OCI-LY7 (cell line): Measurements from ENCODE around the gene SPATA31E1. TPM values are rescaled to one million over a fixed set of nuclear protein-coding genes. Genes with fewer than 3 reads are reported as not detected.

ENCODE experiments used
- BruUV-seq: library from RNA; stranded (reverse); fragments of 400-500 nt; replicated peaks from 2 replicates; lab custom pipeline; 2021; lab: Mats Ljungman, UMichigan
- CTCF ChIA-PET: fragments of 300-600 bp; sonication (Branson Sonifier 250); formaldehyde crosslinking; loops from one replicate; lab custom pipeline; 2022; ENCODE audit warnings: antibody characterized with exemption; ENCODE audit not compliant: unreplicated experiment; lab: Charles Lee
- POLR2A ChIA-PET: fragments of 300-600 bp; sonication (Branson Sonifier 250); formaldehyde crosslinking; loops from one replicate; lab custom pipeline; 2022; ENCODE audit warnings: antibody characterized with exemption; lab: Charles Lee
- DNase-seq: peaks from one replicate; pipeline ENCODE4 v3.0.0-alpha.2; 2015; ENCODE audit warnings: low spot score
- H2AFZ ChIP-seq: fragments of 200-600 bp; sonication (generic), shearing (Covaris generic); 2 replicates; pipeline ENCODE4 v1.6.1; 2014; ENCODE audit warnings: mild to moderate bottlenecking, antibody characterized with exemption, low read length, moderate library complexity
- H3K27ac ChIP-seq: fragments of 200-600 bp; sonication (generic); 2 replicates; pipeline ENCODE4 v1.5.1; 2014; ENCODE audit warnings: mixed run types, low read depth, mild to moderate bottlenecking, moderate library complexity, low read length, inconsistent platforms; ENCODE audit not compliant: poor library complexity, severe bottlenecking
- H3K36me3 ChIP-seq: fragments of 200-600 bp; sonication (generic); 2 replicates; pipeline ENCODE4 v1.6.1; 2014; ENCODE audit warnings: mild to moderate bottlenecking, antibody characterized with exemption, low read length, moderate library complexity, mixed read lengths; ENCODE audit not compliant: insufficient read depth
- H3K4me1 ChIP-seq: fragments of 200-600 bp; sonication (generic); 2 replicates; pipeline ENCODE4 v1.5.1; 2014; ENCODE audit warnings: mild to moderate bottlenecking, low read length; ENCODE audit not compliant: insufficient read depth, poor library complexity, severe bottlenecking
- H3K4me2 ChIP-seq: fragments of 200-600 bp; sonication (generic); 2 replicates; pipeline ENCODE4 v1.6.1; 2014; ENCODE audit warnings: mild to moderate bottlenecking, low read length
- H3K4me3 ChIP-seq: fragments of 200-600 bp; sonication (generic); 2 replicates; pipeline ENCODE4 v1.5.1; 2014; ENCODE audit warnings: mild to moderate bottlenecking, low read depth, low read length; ENCODE audit not compliant: poor library complexity, severe bottlenecking
- H3K79me2 ChIP-seq: fragments of 200-600 bp; sonication (generic); 2 replicates; pipeline ENCODE4 v1.6.1; 2016; ENCODE audit warnings: low read depth, mild to moderate bottlenecking, low read length, moderate library complexity, mixed read lengths; ENCODE audit not compliant: insufficient read depth
- H3K9me2 ChIP-seq: fragments of 200-600 bp; sonication (generic); 2 replicates; pipeline ENCODE4 v1.6.1; 2016; ENCODE audit warnings: mild to moderate bottlenecking, low read length, mixed read lengths; ENCODE audit not compliant: insufficient read depth
- H3K9me3 ChIP-seq: fragments of 200-600 bp; sonication (generic); 2 replicates; pipeline ENCODE4 v1.6.1; 2014; ENCODE audit warnings: mild to moderate bottlenecking, mixed run types, low read length, mixed read lengths
- H4K20me1 ChIP-seq: fragments of 200-600 bp; sonication (generic); 2 replicates; pipeline ENCODE4 v1.6.1; 2014; ENCODE audit warnings: mild to moderate bottlenecking, antibody characterized with exemption, low read length, moderate library complexity, mixed read lengths; ENCODE audit not compliant: insufficient read depth
- CTCF ChIP-seq: fragments of 200-600 bp; sonication (generic); conservative IDR thresholded peaks from 2 replicates; pipeline ENCODE4 v1.5.1; 2014; ENCODE audit warnings: mild to moderate bottlenecking, antibody characterized with exemption, low read length, moderate library complexity, mixed read lengths
- EZH2phosphoT487 ChIP-seq: fragments of 200-600 bp; sonication (generic); IDR thresholded peaks from 2 replicates; pipeline ENCODE4 v1.6.1; 2018; ENCODE audit warnings: low read depth, borderline replicate concordance, mild to moderate bottlenecking, mixed run types, antibody characterized with exemption, low read length, moderate library complexity, mixed read lengths
- intact Hi-C: fragments of 100-400 bp; cut with micrococcal nuclease; formaldehyde crosslinking; loops from one replicate; pipeline ENCODE4 v1.10.0; 2022; ENCODE audit not compliant: unreplicated experiment
- total RNA-seq, 2 experiments: library from RNA; depleted of rRNA in 1 of 2; stranded (reverse); fragments of >200 nt in 1 of 2; shearing (Covaris generic) in 1 of 2; gene quantifications; 2 replicates each; pipeline ENCODE4 v1.2.3, GENCODE V29; 2014 to 2022

Gene SPATA31E1
- total RNA-seq, 2 experiments from 2014 or later, result not detected

- no peaks in the 10 kb centered on the region for H4K20me1 ChIP-seq
- intact Hi-C loops, result no loop called here
- CTCF ChIA-PET, result no interaction called here
Observed at GRCh38 chr9:87875831-87876545, 6.7 kb upstream of the SPATA31E1 start.

GRCh38 chr9:87876708-87877107 lies 6.0 kb upstream of the SPATA31E1 start:
- H3K79me2 ChIP-seq, result no peaks in the 10 kb centered on the region
- H2AFZ ChIP-seq, result no peak overlapping the region
- H4K20me1 ChIP-seq, result no peaks in the 10 kb centered on the region
- H3K9me2 ChIP-seq, result no peaks in the 10 kb centered on the region
- CTCF ChIA-PET, result no interaction called here
- no peaks in the 10 kb centered on the region for H3K4me1 ChIP-seq
- no peak for DNase-seq
- POLR2A ChIA-PET, result no interaction called here
- intact Hi-C loops, result no loop called here
- no peak overlapping the region for H3K27ac ChIP-seq
- TF ChIP-seq EZH2phosphoT487, result no peak
- TF ChIP-seq CTCF, result no peak
- H3K4me3 ChIP-seq, result no peak overlapping the region
- no peaks in the 10 kb centered on the region for H3K9me3 ChIP-seq
- BruUV-seq, result no TSS peak
- no peaks in the 10 kb centered on the region for H3K36me3 ChIP-seq
- no peak overlapping the region for H3K4me2 ChIP-seq

More at GRCh38 chr9:87875831-87876545, 6.7 kb upstream of the SPATA31E1 start:
- no peaks in the 10 kb centered on the region for H3K36me3 ChIP-seq
- no peak overlapping the region for H3K27ac ChIP-seq
- H3K9me3 ChIP-seq, result no peaks in the 10 kb centered on the region
- no TSS peak for BruUV-seq
- no peak overlapping the region for H3K4me3 ChIP-seq
- no peak for DNase-seq
- no peak overlapping the region for H2AFZ ChIP-seq
- TF ChIP-seq EZH2phosphoT487, result no peak
- no peak for TF ChIP-seq CTCF
- no peaks in the 10 kb centered on the region for H3K4me1 ChIP-seq
- H3K79me2 ChIP-seq, result no peaks in the 10 kb centered on the region
- no peak overlapping the region for H3K4me2 ChIP-seq
- no peaks in the 10 kb centered on the region for H3K9me2 ChIP-seq
- POLR2A ChIA-PET, result no interaction called here

- Histone ChIP-seq H3K79me2 (no peaks in the 10 kb centered on the region), H3K4me2 (no peak overlapping the region), H2AFZ (no peak overlapping the region), H3K4me3 (no peak overlapping the region), H3K9me2 (no peaks in the 10 kb centered on the region), H3K4me1 (no peaks in the 10 kb centered on the region), H3K9me3 (no peaks in the 10 kb centered on the region), H4K20me1 (no peaks in the 10 kb centered on the region), H3K27ac (no peak overlapping the region), H3K36me3 (no peaks in the 10 kb centered on the region)
- ChIA-PET POLR2A (no interaction called here), CTCF (no interaction called here)
- TF ChIP-seq EZH2phosphoT487 (no peak), CTCF (no peak)
- no TSS peak for BruUV-seq
- DNase-seq, result no peak
- intact Hi-C loops, result no loop called here
Observed at GRCh38 chr9:87878989-87879511, 3.6 kb upstream of the SPATA31E1 start.
